ENCODE measurements around the gene TRANK1.

GRCh38 chr3:36956155-36956554, 11.3 kb upstream of the TRANK1 start:
- TF ChIP-seq EZH2 (IDR thresholded peaks at IDR 0.05; ENCODE audit: low read depth, low read length, severe bottlenecking) (no peak), TAF1 (IDR thresholded peaks at IDR 0.05; ENCODE audit: low read depth, low read length) (no peak), EP300 (IDR thresholded peaks at IDR 0.05; ENCODE audit: borderline replicate concordance in 1 of 2, low read depth in 2 of 2, low read length in 2 of 2) (no peak), CTCF (IDR thresholded peaks at IDR 0.05; ENCODE audit: control extremely low read depth in 1 of 3, insufficient read depth in 1 of 3, low read depth in 1 of 3, low read length in 3 of 3) (no peak), SRF (IDR thresholded peaks at IDR 0.05; ENCODE audit: low read depth, low read length) (no peak), CEBPB (IDR thresholded peaks at IDR 0.05; ENCODE audit: low read depth, low read length) (no peak), PHF8 (conservative IDR thresholded peaks at IDR 0.05; ENCODE audit: low read depth, low read length) (no peak), SIRT6 (IDR thresholded peaks at IDR 0.05; ENCODE audit: low read length) (no peak), FOSL1 (IDR thresholded peaks at IDR 0.05; ENCODE audit: insufficient read depth, low read depth, low read length) (no peak), JUND (IDR thresholded peaks at IDR 0.05; ENCODE audit: low read length) (no peak), MAX (IDR thresholded peaks at IDR 0.05) (no peak), TEAD4 (IDR thresholded peaks at IDR 0.05; ENCODE audit: low read depth, low read length) (no peak)

Measured in H1 (cell line).